ENCODE results near the gene FADS1. TPM values are rescaled to one million over a fixed set of nuclear protein-coding genes. Genes with fewer than 3 reads are reported as not detected.

The FADS1 gene
- total RNA-seq, 2 donors from 2014 or later = 50.4 to 56.5 TPM

DNA sequence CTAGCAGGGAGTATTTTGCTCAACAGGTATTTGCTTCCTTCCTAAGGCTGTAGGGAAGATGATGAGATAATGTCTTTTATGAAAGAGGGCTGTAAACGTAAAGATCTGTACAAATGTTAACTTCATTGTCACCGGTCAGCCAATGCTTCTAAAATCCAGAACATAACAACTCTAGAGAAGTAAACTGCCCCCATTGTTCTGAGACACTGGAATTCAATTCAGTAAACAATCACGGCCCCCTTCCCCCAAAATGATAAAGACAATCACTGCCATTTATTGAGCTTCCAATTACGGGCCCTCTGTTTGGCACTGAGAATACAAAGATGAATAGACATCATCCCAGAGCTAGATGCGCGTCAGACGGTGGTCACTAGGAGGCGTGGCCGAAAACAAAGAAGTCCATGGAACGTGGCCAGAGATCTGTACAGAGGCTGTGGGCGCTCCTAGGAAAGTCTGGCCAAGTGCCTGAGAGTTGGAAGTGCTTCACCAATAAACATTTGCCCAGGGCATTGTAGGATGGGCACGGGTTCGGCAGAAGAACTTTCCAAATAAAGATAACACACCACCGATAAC lies 25.0 kb downstream of the FADS1 start:
- Mint-ChIP-seq H3K4me3 (peak overlapping the region; percentile 93), H3K9me3 (no peaks in the 10 kb centered on the region), H3K27ac (peak overlapping the region; percentile 97 to 99), H3K27me3 (no peaks in the 10 kb centered on the region), H3K4me1 (ENCODE audit: low read depth in 2 of 2) (peaks cover 22 to 34% of the 10 kb centered on the region in 2 donors), H3K36me3 (peaks cover 13% of the 10 kb centered on the region)
- DNase-seq (ENCODE audit: low spot score) (no peak), ATAC-seq (peak; percentile 43 to 66)

DNA sequence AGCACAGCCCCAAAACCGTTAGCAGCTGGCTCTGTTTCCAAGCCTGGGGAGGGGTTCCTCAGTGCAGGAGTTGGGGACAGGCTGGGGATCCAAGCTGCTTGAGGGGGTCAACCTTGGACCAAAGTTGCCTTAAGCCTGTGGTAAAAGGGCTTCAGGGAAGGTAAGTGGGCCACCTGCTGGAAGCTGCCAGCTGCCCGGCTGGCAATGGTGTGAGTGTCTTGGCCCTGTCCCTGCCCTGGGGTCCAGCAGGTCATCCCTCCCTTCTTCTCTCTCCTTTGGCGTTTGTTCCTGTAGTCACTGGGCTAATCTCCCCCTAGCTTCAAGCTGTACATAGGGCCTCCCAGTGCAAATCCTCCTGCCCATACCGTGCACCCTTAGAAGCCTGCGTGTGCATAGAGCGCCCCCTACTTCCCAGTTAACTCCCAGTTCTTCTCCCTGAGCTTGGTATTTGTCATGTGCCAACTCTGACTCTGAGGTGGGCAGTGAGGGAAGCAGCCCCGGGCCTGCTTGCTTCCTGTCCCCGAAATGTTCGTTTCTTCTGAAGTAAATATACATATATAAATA lies 28.8 kb downstream of the FADS1 start:
- Mint-ChIP-seq H3K9me3 (no peaks in the 10 kb centered on the region), H3K4me3 (no peak overlapping the region), H3K36me3 (peaks cover 12% of the 10 kb centered on the region), H3K4me1 (ENCODE audit: low read depth in 2 of 2) (peaks cover 9 to 31% of the 10 kb centered on the region in 2 donors), H3K27me3 (no peaks in the 10 kb centered on the region), H3K27ac (no peak overlapping the region)
- no peak for ATAC-seq
- no peak for DNase-seq (ENCODE audit: low spot score)

DNA sequence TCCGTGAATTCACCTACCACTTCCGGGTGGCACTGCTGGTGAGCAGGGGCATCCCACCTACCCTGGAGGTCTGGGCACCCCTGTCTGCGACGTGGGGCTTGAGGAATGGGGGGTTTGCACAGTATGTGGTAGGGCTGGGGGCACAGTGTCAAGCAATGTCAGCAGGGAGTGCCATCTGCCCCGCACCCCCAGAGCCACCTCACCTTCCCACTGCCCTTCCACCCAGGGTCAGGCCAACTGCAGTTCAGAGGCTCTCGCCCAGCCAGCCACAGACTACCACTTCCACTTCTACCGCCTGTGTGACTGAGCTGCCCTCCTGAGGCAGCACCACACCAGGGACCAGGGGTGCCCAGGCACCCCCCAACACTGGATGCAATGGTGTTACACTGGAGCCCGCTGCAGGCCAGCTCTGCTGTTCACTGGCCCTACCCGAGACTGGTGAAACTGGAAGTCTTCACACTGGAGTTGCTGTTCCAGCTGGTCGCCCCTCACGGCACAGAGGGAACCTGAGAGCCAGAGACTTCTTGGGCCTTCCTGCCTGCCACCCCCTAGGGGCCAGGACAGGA lies 30.9 kb downstream of the FADS1 start:
- H3K27me3 Mint-ChIP-seq = no peaks in the 10 kb centered on the region
- no peak overlapping the region for H3K27ac Mint-ChIP-seq

DNA sequence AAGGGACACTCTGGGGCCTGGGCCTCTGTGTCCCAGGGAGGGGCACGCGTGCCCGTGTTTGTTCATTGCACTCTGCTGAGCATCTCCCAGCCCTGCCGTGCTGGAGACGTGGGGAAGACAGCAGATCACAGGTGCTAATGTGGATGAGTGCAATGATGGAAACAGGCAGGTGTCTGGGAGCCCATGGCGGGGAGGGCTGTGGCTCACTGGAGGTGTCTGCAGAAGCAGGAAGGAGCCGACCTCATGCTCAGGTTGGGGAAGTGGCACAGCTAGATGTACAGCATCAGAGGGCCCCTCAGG lies 32.3 kb downstream of the FADS1 start:
- no peak overlapping the region for H3K4me3 Mint-ChIP-seq
- H3K4me1 Mint-ChIP-seq (ENCODE audit: low read depth in 2 of 2) = peaks cover 0 to 16% of the 10 kb centered on the region in 2 donors
- no peaks in the 10 kb centered on the region for H3K9me3 Mint-ChIP-seq
- H3K36me3 Mint-ChIP-seq = no peaks in the 10 kb centered on the region
- ATAC-seq = no peak
- no peak for DNase-seq (ENCODE audit: low spot score)
- H3K27me3 Mint-ChIP-seq = no peaks in the 10 kb centered on the region
- H3K27ac Mint-ChIP-seq = peak overlapping the region in 1 of 2 donors; percentile 23

More for the DNA sequence above, 30.9 kb downstream of the FADS1 start:
- peaks cover 4% of the 10 kb centered on the region for H3K36me3 Mint-ChIP-seq
- no peaks in the 10 kb centered on the region for H3K9me3 Mint-ChIP-seq
- H3K4me3 Mint-ChIP-seq = no peak overlapping the region
- DNase-seq (ENCODE audit: low spot score) = no peak
- peaks cover 0 to 23% of the 10 kb centered on the region in 2 donors for H3K4me1 Mint-ChIP-seq (ENCODE audit: low read depth in 2 of 2)
- ATAC-seq = no peak

- DNase-seq (ENCODE audit: low spot score) (no peak), ATAC-seq (no peak)
- Mint-ChIP-seq H3K4me3 (no peak overlapping the region), H3K36me3 (no peaks in the 10 kb centered on the region), H3K27me3 (no peaks in the 10 kb centered on the region), H3K4me1 (ENCODE audit: low read depth in 2 of 2) (peaks cover 0 to 13% of the 10 kb centered on the region in 2 donors), H3K9me3 (no peaks in the 10 kb centered on the region), H3K27ac (peak overlapping the region in 1 of 2 donors; percentile 23)
Observed at GRCh38 chr11:61783717-61784505, 32.9 kb downstream of the FADS1 start.

- H3K4me1 Mint-ChIP-seq (ENCODE audit: low read depth in 2 of 2) = peaks cover 0 to 7% of the 10 kb centered on the region in 2 donors
- H3K27me3 Mint-ChIP-seq = no peaks in the 10 kb centered on the region
- no peak overlapping the region for H3K27ac Mint-ChIP-seq
- no peak overlapping the region for H3K4me3 Mint-ChIP-seq
- DNase-seq (ENCODE audit: low spot score) = no peak
- ATAC-seq = no peak
- H3K36me3 Mint-ChIP-seq = no peaks in the 10 kb centered on the region
- H3K9me3 Mint-ChIP-seq = no peaks in the 10 kb centered on the region
Observed at GRCh38 chr11:61782841-61783240, 34.0 kb downstream of the FADS1 start.

DNA sequence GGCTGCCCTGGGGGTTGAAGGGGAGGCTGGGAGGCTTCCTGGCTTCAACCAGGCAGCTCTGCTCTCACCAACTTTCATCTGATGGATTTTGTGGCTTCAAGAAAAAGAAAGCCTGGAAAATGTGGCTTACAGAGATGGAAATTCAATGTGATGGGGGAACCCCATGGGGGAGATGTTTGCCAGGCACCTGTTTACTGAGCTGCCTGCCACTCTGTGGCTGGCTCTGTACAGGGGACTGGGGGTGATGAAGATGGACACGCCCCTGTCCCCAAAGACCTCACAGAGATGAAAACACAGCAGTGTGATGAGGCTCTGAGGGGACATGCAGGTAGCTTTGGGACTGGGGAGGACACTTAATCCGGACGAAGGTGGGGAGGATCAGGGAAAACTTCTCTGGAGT lies 34.5 kb downstream of the FADS1 start:
- Mint-ChIP-seq H3K9me3 (no peaks in the 10 kb centered on the region), H3K27me3 (no peaks in the 10 kb centered on the region), H3K36me3 (no peaks in the 10 kb centered on the region), H3K4me3 (no peak overlapping the region), H3K4me1 (ENCODE audit: low read depth in 2 of 2) (peaks cover 0 to 8% of the 10 kb centered on the region in 2 donors), H3K27ac (no peak overlapping the region)
- no peak for DNase-seq (ENCODE audit: low spot score)
- ATAC-seq = no peak

- H3K4me3 Mint-ChIP-seq = no peak overlapping the region
- no peaks in the 10 kb centered on the region for H3K9me3 Mint-ChIP-seq
- DNase-seq (ENCODE audit: low spot score) (no peak), ATAC-seq (no peak)
- H3K27ac Mint-ChIP-seq = no peak overlapping the region
- peaks cover 0 to 10% of the 10 kb centered on the region in 2 donors for H3K4me1 Mint-ChIP-seq (ENCODE audit: low read depth in 2 of 2)
- H3K36me3 Mint-ChIP-seq = no peaks in the 10 kb centered on the region
- no peaks in the 10 kb centered on the region for H3K27me3 Mint-ChIP-seq
Observed at GRCh38 chr11:61781585-61781984, 35.2 kb downstream of the FADS1 start.

GRCh38 chr11:61780581-61781162 lies 36.1 kb downstream of the FADS1 start:
- Mint-ChIP-seq H3K27ac (no peak overlapping the region), H3K27me3 (no peaks in the 10 kb centered on the region), H3K9me3 (no peaks in the 10 kb centered on the region), H3K4me3 (no peak overlapping the region), H3K4me1 (ENCODE audit: low read depth in 2 of 2) (peaks cover 0 to 18% of the 10 kb centered on the region in 2 donors), H3K36me3 (no peaks in the 10 kb centered on the region)
- ATAC-seq = no peak
- no peak for DNase-seq (ENCODE audit: low spot score)

- Mint-ChIP-seq H3K27ac (no peak overlapping the region), H3K4me3 (no peak overlapping the region), H3K4me1 (ENCODE audit: low read depth in 2 of 2) (peaks cover 0 to 21% of the 10 kb centered on the region in 2 donors), H3K36me3 (no peaks in the 10 kb centered on the region), H3K9me3 (no peaks in the 10 kb centered on the region), H3K27me3 (no peaks in the 10 kb centered on the region)
- no peak for ATAC-seq
- DNase-seq (ENCODE audit: low spot score) = no peak
Observed at GRCh38 chr11:61779666-61780525, 36.9 kb downstream of the FADS1 start.

DNA sequence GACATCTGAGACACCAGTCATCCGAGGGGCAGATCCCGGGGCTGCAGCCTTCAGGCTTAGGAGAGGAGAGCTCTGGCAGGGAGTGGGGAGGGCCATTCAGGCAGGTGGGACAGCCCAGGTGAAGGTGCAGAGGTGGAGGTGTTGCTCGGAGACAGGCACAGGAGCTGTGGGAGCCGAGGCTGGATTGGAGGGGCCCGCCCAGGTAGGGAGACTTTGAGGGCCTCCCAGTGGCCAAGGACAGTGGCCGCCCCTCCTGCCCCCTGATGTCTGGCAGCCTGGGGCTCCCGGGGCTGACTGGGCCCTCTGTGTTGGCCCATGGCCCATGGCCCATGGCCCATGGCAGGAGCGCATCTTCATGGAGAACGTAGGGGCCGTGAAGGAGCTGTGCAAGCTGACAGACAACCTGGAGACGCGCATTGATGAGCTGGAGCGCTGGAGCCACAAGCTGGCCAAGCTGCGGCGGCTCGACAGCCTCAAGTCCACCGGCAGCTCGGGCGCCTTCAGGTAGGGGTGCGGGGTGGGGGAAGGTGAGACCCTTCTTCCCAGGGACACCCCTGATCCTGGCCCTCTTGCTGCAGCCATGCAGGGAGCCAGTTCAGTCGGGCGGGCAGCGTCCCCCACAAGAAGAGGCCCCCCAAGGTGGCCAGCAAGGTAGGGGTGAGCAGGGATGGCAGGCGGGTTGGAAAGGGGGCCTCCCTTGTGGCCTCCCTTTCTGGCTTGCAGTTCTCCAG lies 37.7 kb downstream of the FADS1 start:
- Mint-ChIP-seq H3K27me3 (no peaks in the 10 kb centered on the region), H3K36me3 (no peaks in the 10 kb centered on the region), H3K4me3 (no peak overlapping the region), H3K9me3 (no peaks in the 10 kb centered on the region), H3K27ac (no peak overlapping the region), H3K4me1 (ENCODE audit: low read depth in 2 of 2) (peaks cover 0 to 22% of the 10 kb centered on the region in 2 donors)
- ATAC-seq (no peak), DNase-seq (ENCODE audit: low spot score) (no peak)

GRCh38 chr11:61778357-61778886 lies 38.4 kb downstream of the FADS1 start:
- H3K36me3 Mint-ChIP-seq = no peaks in the 10 kb centered on the region
- DNase-seq (ENCODE audit: low spot score) (no peak), ATAC-seq (no peak)
- H3K9me3 Mint-ChIP-seq = no peaks in the 10 kb centered on the region
- H3K27me3 Mint-ChIP-seq = no peaks in the 10 kb centered on the region
- no peak overlapping the region for H3K4me3 Mint-ChIP-seq
- peaks cover 0 to 22% of the 10 kb centered on the region in 2 donors for H3K4me1 Mint-ChIP-seq (ENCODE audit: low read depth in 2 of 2)
- no peak overlapping the region for H3K27ac Mint-ChIP-seq
